AG04449 (cell line): ENCODE measurements around the gene HADHA.
A peak's percentile ranks its signal among the peaks of the same experiment; 100 is the strongest.

ENCODE experiments used
- CTCF ChIA-PET: fragments of 350-600 bp; formaldehyde crosslinking; extraction: SDS; loops from one replicate; lab custom pipeline; 2021; ENCODE audit warnings: antibody characterized with exemption; lab: Yijun Ruan, JAX
- POLR2A ChIA-PET: fragments of 400-600, 350-600 bp; formaldehyde crosslinking; extraction: SDS; loops from one replicate; lab custom pipeline; 2020; ENCODE audit warnings: antibody characterized with exemption, inconsistent platforms; lab: Yijun Ruan, JAX
- DNase-seq: peaks from one replicate; pipeline ENCODE4 v3.0.0-alpha.2; 2010; ENCODE audit warnings: low read depth, low spot score
- H3K4me3 ChIP-seq: 2 replicates; pipeline ENCODE4 v1.5.1; 2011; ENCODE audit warnings: low read depth, mild to moderate bottlenecking, control low read depth, low read length
- TF ChIP-seq, protein P1 (sequence below): IDR thresholded peaks from one replicate; pipeline ENCODE4 v1.5.1; 2011; ENCODE audit warnings: mild to moderate bottlenecking, moderate library complexity, low read length, control low read depth, inconsistent platforms; ENCODE audit not compliant: insufficient read depth; ENCODE audit errors: missing control alignments

Gene HADHA

DNA sequence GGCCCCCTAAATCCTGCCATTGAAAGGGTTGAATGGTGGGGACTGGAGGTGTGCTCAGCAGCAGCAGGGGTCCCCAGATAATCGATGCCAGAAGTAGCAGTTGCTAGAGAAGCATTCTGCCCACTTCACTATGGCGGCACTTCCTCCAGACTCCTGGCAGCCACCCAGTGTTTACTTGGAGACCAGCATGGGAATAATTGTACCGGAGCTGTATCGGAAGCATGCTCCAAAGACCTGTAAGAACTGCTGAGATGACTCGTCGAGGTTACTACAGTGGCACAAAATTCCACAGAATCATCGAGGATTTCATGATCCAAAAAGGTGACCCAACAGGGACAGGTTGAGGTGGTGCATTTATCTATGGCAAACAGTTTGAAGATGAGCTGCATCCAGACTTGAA lies 82.5 kb downstream of the HADHA start:
- H3K4me3 ChIP-seq, result no peak overlapping the region
- DNase-seq, result no peak
- CTCF ChIA-PET, result interaction anchor here (1.0 kb wide), 1 partner anchor 17 kb away, joined by 3 read pairs; no protein-coding TSS in a partner anchor
- TF ChIP-seq, protein P1, sequence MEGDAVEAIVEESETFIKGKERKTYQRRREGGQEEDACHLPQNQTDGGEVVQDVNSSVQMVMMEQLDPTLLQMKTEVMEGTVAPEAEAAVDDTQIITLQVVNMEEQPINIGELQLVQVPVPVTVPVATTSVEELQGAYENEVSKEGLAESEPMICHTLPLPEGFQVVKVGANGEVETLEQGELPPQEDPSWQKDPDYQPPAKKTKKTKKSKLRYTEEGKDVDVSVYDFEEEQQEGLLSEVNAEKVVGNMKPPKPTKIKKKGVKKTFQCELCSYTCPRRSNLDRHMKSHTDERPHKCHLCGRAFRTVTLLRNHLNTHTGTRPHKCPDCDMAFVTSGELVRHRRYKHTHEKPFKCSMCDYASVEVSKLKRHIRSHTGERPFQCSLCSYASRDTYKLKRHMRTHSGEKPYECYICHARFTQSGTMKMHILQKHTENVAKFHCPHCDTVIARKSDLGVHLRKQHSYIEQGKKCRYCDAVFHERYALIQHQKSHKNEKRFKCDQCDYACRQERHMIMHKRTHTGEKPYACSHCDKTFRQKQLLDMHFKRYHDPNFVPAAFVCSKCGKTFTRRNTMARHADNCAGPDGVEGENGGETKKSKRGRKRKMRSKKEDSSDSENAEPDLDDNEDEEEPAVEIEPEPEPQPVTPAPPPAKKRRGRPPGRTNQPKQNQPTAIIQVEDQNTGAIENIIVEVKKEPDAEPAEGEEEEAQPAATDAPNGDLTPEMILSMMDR, result no peak
- POLR2A ChIA-PET, result no interaction called here

DNA sequence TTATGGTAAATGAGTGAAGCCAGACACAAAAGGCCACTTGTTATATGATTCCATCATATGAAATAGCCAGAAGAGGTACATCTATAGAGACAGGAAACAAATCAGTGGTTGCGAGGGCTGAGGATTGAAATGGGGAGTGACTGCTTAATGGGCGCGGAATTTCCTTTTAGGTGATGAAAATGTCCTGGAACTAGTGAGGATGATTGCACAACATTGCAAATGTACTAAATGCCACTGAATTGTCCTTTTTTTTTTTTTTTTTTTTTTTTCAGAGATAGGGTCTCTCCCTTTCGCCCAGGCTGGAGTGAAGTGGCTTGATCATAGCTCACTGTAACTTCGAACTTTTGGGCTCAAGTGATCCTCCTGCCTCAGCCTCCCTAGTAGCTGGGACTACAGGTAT lies 86.9 kb downstream of the HADHA start:
- POLR2A ChIA-PET, result no interaction called here
- CTCF ChIA-PET, result no interaction called here
- no peak for DNase-seq
- no peak overlapping the region for H3K4me3 ChIP-seq
- TF ChIP-seq, protein P1, result no peak

DNA sequence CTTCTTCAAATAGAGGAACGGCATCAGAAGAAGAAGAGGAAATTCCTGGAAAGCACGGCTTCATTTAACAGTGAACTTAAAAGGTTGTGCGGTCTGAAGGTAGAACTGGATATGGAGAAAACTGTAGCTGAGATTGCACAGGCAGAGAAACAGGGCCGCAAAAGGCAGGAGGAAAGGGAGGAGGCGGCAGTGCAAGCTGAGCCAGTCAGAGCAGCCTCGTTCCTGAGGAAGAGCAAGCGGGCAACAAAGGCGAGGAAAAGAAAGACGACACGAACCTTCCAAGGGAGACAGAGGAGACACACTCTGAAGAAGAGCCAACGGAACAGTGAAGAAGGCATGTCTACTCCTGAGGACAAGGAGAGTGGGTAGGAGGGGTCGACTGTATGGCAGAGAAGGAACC lies 94.2 kb downstream of the HADHA start:
- no peak overlapping the region for H3K4me3 ChIP-seq
- ChIA-PET POLR2A (no interaction called here), CTCF (interaction anchor here (1.0 to 12.3 kb wide), 3 partner anchors 159 to 450 kb away, joined by 3 to 247 read pairs (median 189); no protein-coding TSS in a partner anchor)
- TF ChIP-seq, protein P1, result no peak
- DNase-seq, result no peak

DNA sequence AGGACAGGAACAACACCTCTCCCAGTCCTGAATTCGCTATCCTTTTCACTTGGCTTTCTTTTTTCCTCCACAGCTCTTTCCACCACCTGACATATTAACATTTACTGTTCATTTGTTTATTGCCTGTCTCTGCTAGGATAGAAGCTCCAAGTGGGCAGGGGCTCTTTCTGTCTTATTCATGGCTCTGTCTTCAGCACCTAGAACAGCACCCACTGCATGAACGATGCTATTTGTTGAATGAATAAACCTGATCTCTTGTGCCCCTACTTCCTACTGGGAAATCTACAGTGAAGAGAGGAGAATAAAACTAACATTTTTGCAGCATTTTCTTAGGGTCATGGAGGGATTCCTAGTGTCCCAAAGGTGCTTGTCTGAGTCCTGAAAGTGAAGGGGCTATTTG lies 95.9 kb downstream of the HADHA start:
- POLR2A ChIA-PET, result no interaction called here
- H3K4me3 ChIP-seq, result no peak overlapping the region
- TF ChIP-seq, protein P1, result no peak
- no peak for DNase-seq
- CTCF ChIA-PET, result interaction anchor here (0.8 to 12.3 kb wide), 4 partner anchors 21 to 197 kb away, joined by 3 to 247 read pairs (median 96); no protein-coding TSS in a partner anchor

DNA sequence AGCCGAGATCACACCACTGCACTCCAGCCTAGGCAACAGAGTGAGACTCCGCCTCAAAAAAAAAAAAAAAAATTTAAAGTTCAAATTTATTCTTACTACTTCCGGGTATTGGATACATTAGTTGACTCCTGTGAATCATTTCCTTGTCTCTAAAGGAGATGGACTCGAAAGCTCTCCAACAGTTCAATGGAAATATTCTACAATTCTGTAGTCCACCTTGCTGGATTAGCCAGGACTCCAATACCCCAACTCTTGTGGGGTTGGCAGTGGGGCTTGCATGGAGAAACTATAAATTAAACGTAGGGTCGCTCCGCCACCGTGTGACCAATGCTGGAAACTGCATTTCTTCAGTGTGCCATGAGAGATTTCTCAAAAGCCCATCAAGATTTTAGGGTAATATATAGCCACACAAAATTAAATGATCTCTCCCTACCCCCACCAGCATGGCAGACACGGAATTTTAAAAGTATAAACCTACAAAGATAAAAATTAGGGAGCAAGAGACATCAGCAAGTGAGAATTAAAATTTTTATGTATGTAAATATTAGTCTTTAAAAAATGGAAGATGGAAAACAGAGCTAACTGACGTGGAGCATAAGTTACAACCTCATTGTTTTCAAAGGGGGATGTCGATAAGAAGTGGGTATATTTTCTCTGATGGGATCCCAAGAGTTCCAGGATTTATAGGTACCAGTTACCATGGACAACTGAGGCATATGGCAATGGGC lies 99.3 kb downstream of the HADHA start:
- peak; percentile 14 for DNase-seq
- TF ChIP-seq, protein P1, result peak; percentile 61
- CTCF ChIA-PET, result interaction anchor here (0.6 to 12.3 kb wide), 38 partner anchors 9 to 459 kb away, joined by 3 to 247 read pairs (median 4); partner anchors contain the start of genes KIF3C and RAB10
- no peak overlapping the region for H3K4me3 ChIP-seq
- POLR2A ChIA-PET, result interaction anchor here (0.7 kb wide), 1 partner anchor 172 kb away, joined by 4 read pairs; no protein-coding TSS in a partner anchor

DNA sequence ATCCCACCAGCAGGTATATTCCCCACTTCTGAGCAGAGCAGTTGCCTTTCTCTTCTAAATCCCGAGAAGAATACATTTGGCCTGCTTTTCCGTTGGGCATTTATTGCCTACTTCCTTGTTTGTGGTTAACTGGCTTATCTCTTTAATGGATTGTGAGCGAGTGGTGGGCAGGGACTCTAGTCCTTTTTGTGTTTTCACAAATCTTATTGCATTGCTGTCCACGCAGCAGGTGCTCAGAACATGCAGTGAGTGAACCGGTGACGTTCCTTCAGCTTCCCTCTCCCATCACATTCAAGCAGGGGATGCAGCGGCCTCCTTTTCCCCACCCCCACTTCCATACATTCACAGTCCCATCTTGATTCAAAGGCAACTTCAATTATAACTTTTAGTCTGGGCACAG lies 100.4 kb downstream of the HADHA start:
- DNase-seq, result no peak
- ChIA-PET POLR2A (interaction anchor here (0.7 kb wide), 1 partner anchor 171 kb away, joined by 4 read pairs; no protein-coding TSS in a partner anchor), CTCF (interaction anchor here (0.8 to 12.3 kb wide), 15 partner anchors 8 to 418 kb away, joined by 3 to 247 read pairs (median 11); partner anchors contain the start of gene KIF3C)
- TF ChIP-seq, protein P1, result no peak
- no peak overlapping the region for H3K4me3 ChIP-seq
